ENCODE data around the gene CPEB1. TPM values are rescaled to one million over a fixed set of nuclear protein-coding genes. Genes with fewer than 3 reads are reported as not detected.
"Not testable (repeated sequence)": the region's sequence is repeated elsewhere in the genome, so short reads cannot be mapped to it uniquely, and the experiment has no call there.

The CPEB1 gene
- total RNA-seq, 1 donor from 2014 or later: 2.5 TPM

DNA sequence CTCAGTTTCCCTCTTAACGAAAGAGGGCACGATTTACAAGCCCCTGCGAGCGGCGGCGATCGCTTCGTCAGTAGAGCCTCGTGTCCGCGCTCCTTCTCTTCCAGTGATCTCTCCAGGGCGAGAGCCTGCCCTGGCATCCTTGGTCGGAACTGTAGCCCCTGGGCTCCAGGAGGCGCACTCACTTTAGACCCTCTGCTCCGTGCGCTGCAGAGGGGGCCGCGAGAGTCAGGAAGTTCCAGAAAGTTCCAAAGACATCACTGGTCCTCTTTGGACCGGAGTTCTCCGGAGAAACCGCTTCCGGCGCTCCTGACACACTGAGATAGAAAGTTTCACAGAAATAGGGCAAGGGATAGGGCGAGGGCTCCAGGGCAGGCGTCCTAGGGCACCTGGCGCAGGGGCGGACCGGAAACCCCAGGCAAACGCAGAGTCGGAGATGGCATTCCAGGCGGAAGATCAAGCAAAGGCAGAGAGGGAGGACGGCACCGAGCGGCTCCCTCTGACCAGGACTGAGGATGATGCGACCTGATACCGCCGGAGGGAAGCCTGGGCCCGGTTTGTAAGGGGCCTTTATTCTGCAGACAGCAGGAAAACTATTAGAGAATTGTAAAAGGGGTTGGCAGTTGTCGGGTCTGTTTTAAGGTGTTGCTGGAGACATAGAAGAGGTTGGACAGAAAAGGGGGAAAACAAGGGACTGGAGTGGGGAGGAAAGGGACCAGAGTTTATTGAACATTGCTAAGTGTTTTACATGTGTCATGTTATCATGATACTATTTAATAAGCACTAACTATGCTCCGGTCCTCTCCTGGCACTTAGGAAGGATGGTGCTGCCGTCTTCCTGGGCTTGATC, 1.3 kb upstream of the CPEB1 start:
- H3K27me3 ChIP-seq: peaks cover 42% of the 10 kb centered on the region
- TF ChIP-seq, protein P1, sequence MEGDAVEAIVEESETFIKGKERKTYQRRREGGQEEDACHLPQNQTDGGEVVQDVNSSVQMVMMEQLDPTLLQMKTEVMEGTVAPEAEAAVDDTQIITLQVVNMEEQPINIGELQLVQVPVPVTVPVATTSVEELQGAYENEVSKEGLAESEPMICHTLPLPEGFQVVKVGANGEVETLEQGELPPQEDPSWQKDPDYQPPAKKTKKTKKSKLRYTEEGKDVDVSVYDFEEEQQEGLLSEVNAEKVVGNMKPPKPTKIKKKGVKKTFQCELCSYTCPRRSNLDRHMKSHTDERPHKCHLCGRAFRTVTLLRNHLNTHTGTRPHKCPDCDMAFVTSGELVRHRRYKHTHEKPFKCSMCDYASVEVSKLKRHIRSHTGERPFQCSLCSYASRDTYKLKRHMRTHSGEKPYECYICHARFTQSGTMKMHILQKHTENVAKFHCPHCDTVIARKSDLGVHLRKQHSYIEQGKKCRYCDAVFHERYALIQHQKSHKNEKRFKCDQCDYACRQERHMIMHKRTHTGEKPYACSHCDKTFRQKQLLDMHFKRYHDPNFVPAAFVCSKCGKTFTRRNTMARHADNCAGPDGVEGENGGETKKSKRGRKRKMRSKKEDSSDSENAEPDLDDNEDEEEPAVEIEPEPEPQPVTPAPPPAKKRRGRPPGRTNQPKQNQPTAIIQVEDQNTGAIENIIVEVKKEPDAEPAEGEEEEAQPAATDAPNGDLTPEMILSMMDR (IDR thresholded peaks at IDR 0.05): no peak
- peak; percentile 5 for ATAC-seq
- no peak overlapping the region for H3K27ac ChIP-seq
- no peak for DNase-seq
- peaks cover 11% of the 10 kb centered on the region for H3K4me1 ChIP-seq
- H3K9me3 ChIP-seq: no peaks in the 10 kb centered on the region
- peak overlapping the region; percentile 53 for H3K4me3 ChIP-seq
- intact Hi-C loops (cut with DNase I): no loop called here
- H3K36me3 ChIP-seq: no peaks in the 10 kb centered on the region

DNA sequence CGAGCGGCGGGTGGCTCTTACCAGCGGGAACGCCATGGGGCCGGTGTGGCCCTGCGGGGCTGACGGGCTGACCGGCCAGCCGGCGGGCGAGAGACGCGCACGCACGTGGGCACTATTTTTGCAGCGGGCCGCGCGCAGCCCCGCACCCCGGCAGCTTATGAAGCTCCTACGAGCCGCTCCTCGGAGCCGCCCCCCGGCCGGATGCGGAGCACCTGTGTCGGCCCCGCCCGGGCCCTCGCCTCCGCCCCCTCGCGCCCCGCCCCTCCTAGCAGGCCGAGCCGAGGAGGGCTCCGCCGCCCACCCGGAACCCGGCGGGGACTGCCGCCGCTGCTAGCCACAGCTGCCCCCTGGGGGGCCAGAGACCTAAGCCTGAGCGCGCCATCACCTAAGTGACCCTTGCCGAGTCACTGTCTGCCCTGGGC, 683 bp upstream of the CPEB1 start:
- H3K27ac ChIP-seq: no peak overlapping the region
- peaks cover 42% of the 10 kb centered on the region for H3K27me3 ChIP-seq
- TF ChIP-seq, protein P1 (IDR thresholded peaks at IDR 0.05): no peak
- no peaks in the 10 kb centered on the region for H3K36me3 ChIP-seq
- H3K4me3 ChIP-seq: peak overlapping the region; percentile 53
- H3K9me3 ChIP-seq: no peaks in the 10 kb centered on the region
- H3K4me1 ChIP-seq: peaks cover 11% of the 10 kb centered on the region
- ATAC-seq (peak; percentile 28), DNase-seq (no peak)
- intact Hi-C loops (cut with DNase I): no loop called here

DNA sequence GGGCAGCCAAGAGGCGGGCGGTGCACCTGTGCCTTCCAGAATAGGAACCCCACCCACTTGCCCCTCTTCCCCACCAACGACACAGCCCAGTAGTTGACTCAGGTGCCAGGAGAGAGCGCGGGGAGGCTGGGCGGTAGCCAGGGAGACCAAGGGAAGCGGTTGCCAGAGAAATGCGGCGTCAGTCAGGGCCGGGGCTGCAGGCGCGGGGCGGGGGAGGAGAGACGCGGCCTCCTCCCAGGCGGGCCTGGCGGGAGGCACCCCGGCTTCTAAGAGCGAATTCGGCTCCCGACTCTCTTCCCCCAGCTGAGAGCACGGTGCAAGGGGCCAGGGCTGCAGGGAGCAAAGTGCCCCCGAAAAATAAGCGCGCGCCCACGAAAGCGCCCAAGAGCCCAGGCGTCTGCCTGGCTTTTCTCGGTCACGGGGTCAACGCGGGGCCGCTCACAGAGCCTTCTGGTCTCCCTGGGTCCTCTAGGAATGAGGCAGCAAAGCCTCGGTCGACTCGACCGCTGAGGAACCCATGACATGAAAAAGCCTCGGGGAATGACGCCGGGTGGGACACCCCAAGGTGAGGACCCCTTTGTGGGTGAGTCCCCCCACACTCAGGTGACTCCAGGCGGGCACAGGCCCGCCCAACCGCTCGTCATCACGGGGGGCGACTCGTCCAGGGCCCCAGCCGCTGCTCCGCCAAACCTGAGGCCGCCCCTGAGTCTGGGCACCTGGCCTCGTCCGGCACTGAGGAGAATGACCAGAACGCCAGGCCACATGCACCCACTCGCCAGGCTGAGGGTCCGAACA, 716 bp downstream of the CPEB1 start:
- no peak for DNase-seq
- Histone ChIP-seq H3K27me3 (peaks cover 52% of the 10 kb centered on the region), H3K36me3 (no peaks in the 10 kb centered on the region), H3K4me3 (peak overlapping the region; percentile 53), H3K4me1 (peaks cover 11% of the 10 kb centered on the region), H3K9me3 (no peaks in the 10 kb centered on the region), H3K27ac (no peak overlapping the region)
- intact Hi-C loops (cut with DNase I): no loop called here
- peak; percentile 7 for ATAC-seq
- TF ChIP-seq, protein P1 (IDR thresholded peaks at IDR 0.05): no peak

DNA sequence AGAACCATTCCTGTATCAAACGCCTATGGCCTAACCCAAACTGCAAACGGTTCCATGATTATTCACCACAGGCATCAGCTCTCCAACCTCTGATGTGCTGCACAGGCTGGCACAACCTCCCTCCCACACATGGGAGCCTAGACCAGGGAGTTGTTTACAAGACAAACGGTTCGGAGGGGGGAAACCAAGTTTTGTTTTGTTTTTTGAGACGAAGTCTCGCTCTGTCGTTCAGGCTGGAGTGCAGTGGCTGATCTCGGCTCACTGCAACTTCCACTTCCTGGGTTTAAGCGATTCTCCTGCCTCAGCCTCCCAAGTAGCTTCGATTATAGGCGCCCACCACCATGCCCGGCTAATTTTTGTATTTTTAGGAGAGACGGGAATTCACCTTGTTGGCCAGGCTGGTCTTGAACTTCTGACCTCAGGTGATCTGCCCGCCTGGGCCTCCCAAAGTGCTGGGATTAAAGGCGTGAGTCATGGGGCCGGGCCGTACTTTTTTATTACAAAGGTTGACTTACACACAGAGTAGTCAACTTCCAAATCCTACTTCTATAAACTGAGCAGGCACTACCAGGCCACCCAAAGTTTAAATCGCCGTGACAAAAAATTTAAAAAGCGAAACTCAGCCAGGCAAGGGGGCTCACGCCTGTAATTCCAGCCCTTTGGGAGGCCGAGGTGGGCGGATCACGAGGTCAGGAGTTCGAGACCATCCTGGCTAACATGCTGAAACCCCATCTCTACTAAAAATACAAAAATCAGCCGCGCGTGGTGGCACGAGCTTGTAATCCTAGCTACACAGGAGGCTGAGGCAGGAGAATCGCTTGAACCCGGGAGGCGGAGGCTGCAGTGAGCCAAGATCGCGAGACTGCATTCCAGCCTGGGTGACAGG, 2.0 kb downstream of the CPEB1 start:
- H3K9me3 ChIP-seq; H3K27ac ChIP-seq; H3K4me3 ChIP-seq; DNase-seq; intact Hi-C loops (cut with DNase I); ATAC-seq; H3K36me3 ChIP-seq: not testable (repeated sequence)
- Histone ChIP-seq H3K4me1 (peaks cover 11% of the 10 kb centered on the region), H3K27me3 (peaks cover 59% of the 10 kb centered on the region)

DNA sequence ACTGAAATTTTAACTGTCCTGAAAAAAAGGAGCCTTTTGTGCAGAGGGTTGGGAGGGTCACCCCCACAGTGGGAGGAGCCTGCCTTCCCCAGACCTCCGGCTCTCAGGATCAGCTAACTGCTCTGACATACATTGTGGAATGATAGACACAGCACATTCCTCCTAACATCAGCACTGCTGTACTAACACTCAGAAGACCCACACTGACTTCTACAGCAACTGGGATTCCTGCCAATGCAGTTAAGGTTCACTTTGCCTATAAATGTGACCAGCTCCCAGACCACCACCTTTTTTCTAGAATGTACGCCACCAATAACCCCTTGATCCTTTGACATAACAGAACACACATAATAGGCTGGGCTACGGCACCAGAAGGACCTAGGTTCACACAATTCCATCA, 3.2 kb downstream of the CPEB1 start:
- H3K9me3 ChIP-seq: no peaks in the 10 kb centered on the region
- no peak for DNase-seq
- H3K4me3 ChIP-seq: no peak overlapping the region
- TF ChIP-seq, protein P1 (IDR thresholded peaks at IDR 0.05): no peak
- ATAC-seq: no peak
- H3K27me3 ChIP-seq: peaks cover 59% of the 10 kb centered on the region
- H3K36me3 ChIP-seq: no peaks in the 10 kb centered on the region
- intact Hi-C loops (cut with DNase I): no loop called here
- peaks cover 11% of the 10 kb centered on the region for H3K4me1 ChIP-seq
- H3K27ac ChIP-seq: no peak overlapping the region

Data from upper lobe of right lung (tissue), 1 donor.